IMR-90 (cell line): Measurements from ENCODE around the gene FUT4. TPM values are rescaled to one million over a fixed set of nuclear protein-coding genes. Genes with fewer than 3 reads are reported as not detected.

Experiments used
- ATAC-seq: fragments of 200-7000 bp; cut with Tn5 transposase; 2 replicates; pipeline ENCODE4 v1.9.1; 2020; ENCODE audit warnings: low read depth, mild to moderate bottlenecking, moderate library complexity
- BruUV-seq: library from RNA; stranded (reverse); fragments of 400-500 nt; replicated peaks from 2 replicates; lab custom pipeline; 2021; lab: Mats Ljungman, UMichigan
- CTCF ChIA-PET: fragments of 300-600 bp; formaldehyde crosslinking; extraction: SDS; loops from one replicate; lab custom pipeline; 2021; ENCODE audit warnings: antibody characterized with exemption; lab: Yijun Ruan, JAX
- POLR2A ChIA-PET: fragments of 300-600 bp; sonication (Branson Sonifier 250); formaldehyde crosslinking; loops from one replicate; lab custom pipeline; 2022; ENCODE audit warnings: antibody characterized with exemption; ENCODE audit not compliant: unreplicated experiment; lab: Charles Lee
- DNase-seq: peaks from one replicate; pipeline ENCODE4 v3.0.0; 2013
- H2AFZ ChIP-seq: replicated peaks from 2 replicates; pipeline ENCODE3; 2013; ENCODE audit warnings: low read length, mild to moderate bottlenecking; ENCODE audit not compliant: poor library complexity
- H2AK5ac ChIP-seq: 2 replicates; pipeline ENCODE4 v1.6.1; 2013; ENCODE audit warnings: low read depth, low read length, inconsistent platforms
- H2AK9ac ChIP-seq: replicated peaks from 2 replicates; pipeline ENCODE3; 2013; ENCODE audit warnings: mild to moderate bottlenecking, low read depth, low read length, moderate library complexity; ENCODE audit not compliant: poor library complexity
- H2BK120ac ChIP-seq: 2 replicates; pipeline ENCODE4 v1.6.1; 2013; ENCODE audit warnings: low read depth, low read length, inconsistent platforms
- H2BK15ac ChIP-seq: 3 replicates; pipeline ENCODE4 v1.6.1; 2013; ENCODE audit warnings: low read depth, low read length, inconsistent platforms
- H2BK20ac ChIP-seq: 2 replicates; pipeline ENCODE4 v1.6.1; 2013; ENCODE audit warnings: low read depth, mild to moderate bottlenecking, inconsistent platforms, low read length, moderate library complexity
- H2BK5ac ChIP-seq: 2 replicates; pipeline ENCODE4 v1.6.1; 2013; ENCODE audit warnings: mild to moderate bottlenecking, low read depth, low read length, inconsistent platforms; ENCODE audit not compliant: poor library complexity, severe bottlenecking
- H3K14ac ChIP-seq: replicated peaks from 2 replicates; pipeline ENCODE4 v1.6.1; 2013; ENCODE audit warnings: low read depth, low read length, inconsistent platforms
- H3K18ac ChIP-seq: 2 replicates; pipeline ENCODE4 v1.6.1; 2013; ENCODE audit warnings: low read depth, low read length, control low read depth
- H3K23ac ChIP-seq: 2 replicates; pipeline ENCODE4 v1.6.1; 2013; ENCODE audit warnings: low read depth, low read length, inconsistent platforms
- H3K27ac ChIP-seq: 2 replicates; pipeline ENCODE4 v1.5.1; 2013; ENCODE audit warnings: mild to moderate bottlenecking, control low read depth, low read length; ENCODE audit not compliant: insufficient read depth
- H3K27me3 ChIP-seq: 2 replicates; pipeline ENCODE4 v1.6.1; 2013; ENCODE audit warnings: low read length; ENCODE audit not compliant: control insufficient read depth, insufficient read depth
- H3K36me3 ChIP-seq: 2 replicates; pipeline ENCODE4 v1.6.1; 2013; ENCODE audit warnings: low read length, mixed read lengths; ENCODE audit not compliant: control insufficient read depth, insufficient read depth
- H3K4ac ChIP-seq: 2 replicates; pipeline ENCODE4 v1.6.1; 2013; ENCODE audit warnings: low read depth, low read length, inconsistent platforms
- H3K4me1 ChIP-seq: 2 replicates; pipeline ENCODE4 v1.6.1; 2013; ENCODE audit warnings: low read length, mixed read lengths; ENCODE audit not compliant: control insufficient read depth, insufficient read depth
- H3K4me2 ChIP-seq: 2 replicates; pipeline ENCODE4 v1.6.1; 2013; ENCODE audit warnings: low read depth, mild to moderate bottlenecking, control low read depth, low read length, moderate library complexity
- H3K4me3 ChIP-seq: 2 replicates; pipeline ENCODE4 v1.5.1; 2013; ENCODE audit warnings: low read depth, mild to moderate bottlenecking, control low read depth, low read length, moderate library complexity; ENCODE audit not compliant: insufficient read depth
- H3K56ac ChIP-seq: 2 replicates; pipeline ENCODE4 v1.6.1; 2013; ENCODE audit warnings: low read length, inconsistent platforms; ENCODE audit not compliant: insufficient read depth; ENCODE audit errors: extremely low read depth
- H3K79me1 ChIP-seq, 2 experiments: 2 replicates each; pipeline ENCODE4 v1.6.1; 2013; ENCODE audit warnings: low read length in 2 of 2, inconsistent platforms in 1 of 2, low read depth in 1 of 2
- H3K9ac ChIP-seq: 2 replicates; pipeline ENCODE4 v1.6.1; 2013; ENCODE audit warnings: low read depth, low read length, control low read depth
- H3K9me1 ChIP-seq: 2 replicates; pipeline ENCODE4 v1.6.1; 2013; ENCODE audit warnings: low read length, inconsistent platforms; ENCODE audit not compliant: insufficient read depth
- H3K9me3 ChIP-seq: 2 replicates; pipeline ENCODE4 v1.6.1; 2013; ENCODE audit warnings: low read length; ENCODE audit not compliant: control insufficient read depth, insufficient read depth
- H4K20me1 ChIP-seq: 2 replicates; pipeline ENCODE4 v1.6.1; 2013; ENCODE audit warnings: low read length, inconsistent platforms; ENCODE audit not compliant: insufficient read depth
- H4K5ac ChIP-seq: 2 replicates; pipeline ENCODE4 v1.6.1; 2013; ENCODE audit warnings: mild to moderate bottlenecking, low read depth, low read length, control low read depth
- H4K8ac ChIP-seq, 2 experiments: 2 replicates each; pipeline ENCODE4 v1.6.1; 2013; ENCODE audit warnings: low read depth in 2 of 2, low read length in 2 of 2, control low read depth in 1 of 2, inconsistent platforms in 1 of 2
- H4K91ac ChIP-seq: 2 replicates; pipeline ENCODE4 v1.6.1; 2013; ENCODE audit warnings: low read depth, low read length, inconsistent platforms; ENCODE audit not compliant: insufficient read depth
- MXI1 ChIP-seq: IDR thresholded peaks from 2 replicates; pipeline ENCODE4 v1.6.1; 2012; ENCODE audit warnings: low read depth, mild to moderate bottlenecking, low read length, moderate library complexity, borderline replicate concordance
- RAD21 ChIP-seq: IDR thresholded peaks from 2 replicates; pipeline ENCODE4 v1.6.1; 2012; ENCODE audit warnings: low read length, improper control_type of control experiment
- RCOR1 ChIP-seq: IDR thresholded peaks from 2 replicates; pipeline ENCODE4 v1.6.1; 2012; ENCODE audit warnings: mild to moderate bottlenecking, low read length, improper control_type of control experiment; ENCODE audit not compliant: insufficient replicate concordance
- WGBS, 2 experiments: methylation state at CpG; one replicate each; pipeline versions ENCODE4 v1.1.5 to v1.1.7; 2013; ENCODE audit warnings: missing lambda C conversion rate in 2 of 2; ENCODE audit not compliant: insufficient read length in 1 of 2; ENCODE audit errors: extremely low coverage in 2 of 2; 5-methylcytosine and 5-hydroxymethylcytosine counted together
- dilution Hi-C: fragments of 300-500 bp; cut with HindIII; formaldehyde crosslinking; loops from one replicate; pipeline ENCODE4 v1.14.3; 2018; ENCODE audit warnings: low sequenced_read_pairs; ENCODE audit not compliant: unreplicated experiment
- in situ Hi-C: fragments of 300-500 bp; cut with MboI; formaldehyde crosslinking; loops from 3 replicates; pipeline ENCODE4 v1.14.3; 2019; ENCODE audit warnings: low sequenced_read_pairs, inconsistent platforms, mixed read lengths
- intact Hi-C: fragments of 100-400 bp; cut with micrococcal nuclease; formaldehyde crosslinking; loops from 2 replicates; pipeline ENCODE4 v1.10.0; 2022
- polyA plus RNA-seq, 3 experiments: library from polyadenylated mRNA; depleted of rRNA; stranded (reverse); fragments of >200 nt; gene quantifications; 2 replicates each; pipeline ENCODE4 v1.2.3, GENCODE V29; 2012; ENCODE audit warnings: low replicate concordance in 1 of 3
- total RNA-seq: library from RNA; depleted of rRNA; stranded (reverse); fragments of >200 nt; gene quantifications from 2 replicates; pipeline ENCODE4 v1.2.3, GENCODE V29; 2012

FUT4 gene
- total and polyA plus RNA-seq, 2 of the 4 experiments (the other 2 are of a cell fraction), result 2.2 to 2.4 TPM

GRCh38 chr11:94511932-94512781 lies 31.6 kb upstream of the FUT4 start, which contains the start of gene C11orf97:
Gene C11orf97, plus strand, starts transcription at chr11:94512461. Its CDS starts 68 bp downstream, at chr11:94512529.
- Histone ChIP-seq H3K14ac (no peak within 1 kb of the TSS), H4K20me1 (no peaks in the 10 kb centered on the region), H3K79me1 (no peaks in the 10 kb centered on the region), H2BK5ac (no peak within 1 kb of the TSS), H3K4me1 (peaks cover 2% of the 10 kb centered on the region; the same call in 1 of the 2 replicates), H3K36me3 (no peaks in the 10 kb centered on the region), H2AK5ac (no peak within 1 kb of the TSS), H2AK9ac (no peak within 1 kb of the TSS), H2BK20ac (no peak within 1 kb of the TSS), H3K9me1 (no peaks in the 10 kb centered on the region), H4K5ac (no peak within 1 kb of the TSS), H3K9me3 (no peaks in the 10 kb centered on the region), H3K23ac (no peak within 1 kb of the TSS), H3K27me3 (peaks cover 8% of the 10 kb centered on the region), H3K9ac (no peak within 1 kb of the TSS), H2AFZ (peak within 1 kb of the TSS; percentile 93), H4K91ac (no peak within 1 kb of the TSS), H4K8ac (no peak within 1 kb of the TSS), H2BK15ac (no peak within 1 kb of the TSS), H3K56ac (no peak within 1 kb of the TSS), H3K18ac (no peak within 1 kb of the TSS), H3K4me2 (peak within 1 kb of the TSS; percentile 95), H3K27ac (no peak within 1 kb of the TSS), H2BK120ac (no peak within 1 kb of the TSS), H3K4ac (no peak within 1 kb of the TSS), H3K4me3 (peak within 1 kb of the TSS; percentile 67)
- DNase-seq (peak; percentile 30), ATAC-seq (peak; percentile 94)
- 25% methylated on average over 26 of the region's 53 CpGs; no CpG with 5 or more reads in 1 of the 2 experiments for WGBS, 2 experiments
- TF ChIP-seq MXI1, result peak; percentile 76; the same call in 1 of the 2 replicates
- TF ChIP-seq RCOR1, result no peak
- TF ChIP-seq RAD21, result no peak
- ChIA-PET CTCF (interaction anchor here (0.7 to 1.1 kb wide), 4 partner anchors 8 to 617 kb away, joined by 3 to 6 read pairs (median 4); no protein-coding TSS in a partner anchor), POLR2A (interaction anchor here (0.6 kb wide), 1 partner anchor 32 kb away, joined by 7 read pairs; no protein-coding TSS in a partner anchor)
- intact Hi-C loops (no loop called here), in situ Hi-C loops (no loop called here), dilution Hi-C loops (no loop called here)
- no TSS peak for BruUV-seq
